HG03025 (cell line): ENCODE results near the gene ITCH.

Experiments
- ATAC-seq: cut with Tn5 transposase; IDR thresholded peaks from one replicate; pipeline ENCODE4 v1.9.1; 2021; ENCODE audit warnings: mild to moderate bottlenecking, moderate library complexity; ENCODE audit not compliant: unreplicated experiment, low FRiP score

ITCH gene

DNA sequence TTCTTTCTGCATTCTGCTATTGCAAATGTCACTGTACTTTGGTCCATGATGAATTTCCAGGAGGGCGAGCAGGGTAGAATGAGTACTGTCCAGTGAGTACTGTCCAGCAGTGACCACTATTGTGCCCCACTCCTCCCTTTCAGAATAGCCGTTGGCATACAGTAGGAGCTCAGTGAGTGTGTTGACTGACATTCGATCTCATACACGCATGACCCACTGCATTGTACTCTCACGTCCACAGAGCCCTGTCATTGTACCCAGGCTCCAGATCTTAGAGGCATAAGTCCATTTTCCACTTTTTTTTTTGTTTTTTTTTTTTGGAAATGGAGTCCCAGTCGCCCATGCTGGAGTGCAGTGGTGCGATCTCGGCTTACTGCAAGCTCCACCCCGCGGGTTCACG, 161.4 kb downstream of the ITCH start:
- ATAC-seq: no peak

DNA sequence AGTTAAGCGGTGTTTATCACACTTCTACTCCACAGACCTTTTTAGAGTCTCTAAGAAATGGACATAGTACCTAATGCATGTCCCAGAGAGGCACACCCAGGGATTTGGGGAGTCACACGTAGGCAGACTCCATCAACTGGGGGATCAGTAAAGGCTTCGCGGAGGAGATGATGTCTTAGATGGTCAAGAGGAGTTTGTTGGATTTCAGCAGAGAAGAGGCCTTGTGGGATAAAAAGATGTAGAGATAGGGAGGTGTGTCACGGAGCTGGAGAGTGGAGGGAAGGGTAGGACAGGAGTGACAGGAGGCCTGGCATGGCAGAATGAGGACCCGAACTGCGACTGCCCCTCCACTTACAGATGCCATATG, 162.3 kb downstream of the ITCH start:
- ATAC-seq: no peak

DNA sequence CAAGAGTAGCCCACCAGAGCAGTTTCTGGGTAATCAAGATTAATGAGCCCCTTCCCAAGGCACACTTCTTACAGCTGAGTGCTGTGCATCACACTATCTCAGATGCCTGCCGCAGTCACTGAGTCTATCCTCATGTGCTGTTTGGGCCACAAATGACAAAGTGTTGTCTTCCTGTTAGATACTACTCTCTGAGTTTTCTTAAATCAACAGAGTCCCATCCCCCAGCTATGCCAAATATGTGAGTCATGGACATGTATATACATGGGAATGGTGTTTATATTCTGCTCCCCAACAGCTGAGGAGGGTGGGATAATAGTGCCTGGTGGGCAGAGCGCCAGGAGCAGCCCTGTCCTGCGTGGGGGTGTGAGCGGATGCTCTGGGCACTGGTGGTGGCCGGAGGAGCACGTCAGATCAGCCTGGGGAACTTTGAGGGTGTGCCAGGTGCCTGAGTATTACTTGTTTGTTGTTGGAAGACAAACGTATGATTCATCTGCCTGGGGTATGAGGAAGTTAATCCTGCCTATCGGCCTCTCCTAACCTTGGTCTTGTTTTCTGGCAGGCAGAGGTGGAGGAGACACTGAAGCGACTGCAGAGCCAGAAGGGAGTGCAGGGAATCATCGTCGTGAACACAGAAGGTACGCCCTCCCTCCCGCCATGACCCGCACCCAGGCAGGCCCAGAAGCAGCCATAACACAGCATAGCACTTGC, 162.8 kb downstream of the ITCH start:
- no peak for ATAC-seq

- no peak for ATAC-seq
Observed at GRCh38 chr20:34526466-34526865, 163.4 kb downstream of the ITCH start.

DNA sequence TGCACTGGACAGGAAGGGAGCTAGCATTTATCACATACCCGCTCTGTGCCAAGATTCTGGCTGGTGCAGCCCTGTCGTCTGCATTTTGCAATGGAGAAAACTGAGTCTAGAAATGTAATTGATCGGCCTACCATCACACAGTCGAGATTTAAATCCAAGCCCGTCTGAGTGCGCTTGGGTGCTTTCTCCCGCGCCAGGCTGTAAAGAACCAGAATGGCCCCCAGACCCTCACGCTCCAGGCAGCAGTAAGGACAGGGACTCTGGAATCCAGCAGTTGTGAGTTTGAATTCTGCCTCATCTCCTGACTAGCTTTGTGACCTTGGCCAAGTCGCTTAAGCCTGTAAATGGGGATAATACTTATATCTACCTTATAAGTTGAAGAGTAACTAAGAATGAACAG, 163.9 kb downstream of the ITCH start:
- ATAC-seq: no peak

DNA sequence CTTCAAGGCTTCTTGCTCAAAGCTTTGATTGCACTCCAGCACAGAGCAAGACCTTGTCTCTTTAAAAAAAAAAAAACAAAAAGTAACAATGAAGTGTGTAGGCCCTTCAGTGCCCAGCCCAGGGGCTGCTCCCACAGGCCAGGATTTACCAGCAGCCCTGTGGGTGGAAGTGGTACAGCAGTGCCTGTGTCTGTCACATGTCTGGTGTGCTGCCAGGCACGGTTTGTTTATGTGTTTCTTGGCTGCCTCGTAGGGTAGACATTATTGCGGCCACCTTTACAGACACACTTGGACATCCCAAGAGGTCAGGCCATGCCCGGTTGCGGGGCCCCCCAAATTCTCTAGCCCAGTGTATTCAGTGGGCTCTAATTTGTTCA, 165.8 kb downstream of the ITCH start:
- no peak for ATAC-seq

DNA sequence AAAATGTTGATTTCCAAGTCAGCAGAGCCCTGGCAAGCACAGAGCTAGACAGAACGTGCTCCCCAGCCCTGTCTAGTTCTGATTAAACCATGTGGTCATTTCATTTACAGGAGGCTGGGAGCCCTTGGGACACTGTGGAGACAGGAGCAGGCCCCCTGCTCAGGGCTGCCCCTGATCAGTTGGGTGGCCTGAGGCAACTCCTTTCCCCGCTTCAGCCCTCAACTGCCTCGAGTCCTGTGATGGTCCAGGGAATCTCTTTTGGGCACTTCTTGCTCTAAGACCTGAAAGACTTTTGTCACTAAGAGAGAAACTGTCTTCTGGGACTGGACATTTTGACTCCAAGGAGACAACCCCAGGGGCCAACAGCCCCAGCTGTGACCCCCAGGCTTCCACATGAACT, 166.7 kb downstream of the ITCH start:
- no peak for ATAC-seq

GRCh38 chr20:34530342-34530741, 167.3 kb downstream of the ITCH start:
- ATAC-seq: no peak

GRCh38 chr20:34531608-34532265, 168.7 kb downstream of the ITCH start:
- ATAC-seq: no peak

DNA sequence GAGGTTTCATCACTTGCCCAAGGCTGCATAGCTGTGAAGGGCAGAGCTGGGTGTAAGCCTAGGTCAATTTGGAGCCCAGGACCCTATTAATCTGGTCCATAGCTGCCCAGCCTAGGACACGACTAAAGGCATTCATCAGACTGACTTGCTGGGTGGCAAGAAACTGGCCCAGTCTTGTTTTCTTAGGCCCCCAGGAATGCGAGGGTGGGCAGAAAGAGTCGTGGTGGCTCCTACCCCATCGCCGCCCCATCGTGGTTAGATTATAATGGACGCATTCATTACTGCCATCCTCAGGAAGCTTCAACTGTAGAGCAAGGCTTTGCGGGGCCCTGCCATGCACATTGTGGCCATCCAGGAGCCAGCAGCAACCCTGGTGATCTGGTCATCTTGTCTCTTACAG, 169.2 kb downstream of the ITCH start:
- no peak for ATAC-seq

GRCh38 chr20:34532756-34533155, 169.7 kb downstream of the ITCH start:
- no peak for ATAC-seq

DNA sequence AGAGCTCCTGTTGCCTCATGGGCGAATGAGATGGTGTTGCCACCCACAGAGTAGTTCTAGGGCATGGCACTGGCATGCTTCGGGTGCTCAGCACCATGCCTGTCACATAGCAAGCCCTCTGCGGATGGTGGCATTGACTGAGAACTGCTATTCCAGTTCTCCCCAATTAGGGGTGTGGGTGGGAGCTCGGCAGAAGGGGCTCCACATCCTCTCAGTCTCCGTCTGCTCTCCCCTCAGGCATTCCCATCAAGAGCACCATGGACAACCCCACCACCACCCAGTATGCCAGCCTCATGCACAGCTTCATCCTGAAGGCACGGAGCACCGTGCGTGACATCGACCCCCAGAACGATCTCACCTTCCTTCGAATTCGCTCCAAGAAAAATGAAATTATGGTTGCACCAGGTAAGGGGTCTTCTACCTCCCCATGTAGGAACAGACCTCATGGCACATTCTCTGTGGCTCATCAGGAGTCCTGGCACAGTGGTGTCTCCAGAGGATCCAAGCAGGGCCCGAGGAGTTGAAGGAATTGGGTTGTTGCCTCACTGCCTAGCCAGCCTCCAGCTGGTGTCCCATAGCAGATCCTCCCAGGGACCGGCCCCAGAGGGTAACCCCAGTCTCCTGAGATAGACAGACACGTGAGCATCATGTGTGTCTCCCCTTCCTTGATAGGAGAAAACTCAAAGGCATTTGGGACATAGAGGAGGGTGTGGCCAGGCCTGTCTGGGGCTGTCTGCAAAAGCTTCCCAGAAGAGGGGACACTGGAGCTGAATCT, 171.5 kb downstream of the ITCH start:
- no peak for ATAC-seq

GRCh38 chr20:34535301-34535840, 172.3 kb downstream of the ITCH start:
- ATAC-seq: no peak

GRCh38 chr20:34535857-34536256, 172.8 kb downstream of the ITCH start:
- no peak for ATAC-seq

GRCh38 chr20:34536798-34537394, 173.8 kb downstream of the ITCH start:
- ATAC-seq: no peak

DNA sequence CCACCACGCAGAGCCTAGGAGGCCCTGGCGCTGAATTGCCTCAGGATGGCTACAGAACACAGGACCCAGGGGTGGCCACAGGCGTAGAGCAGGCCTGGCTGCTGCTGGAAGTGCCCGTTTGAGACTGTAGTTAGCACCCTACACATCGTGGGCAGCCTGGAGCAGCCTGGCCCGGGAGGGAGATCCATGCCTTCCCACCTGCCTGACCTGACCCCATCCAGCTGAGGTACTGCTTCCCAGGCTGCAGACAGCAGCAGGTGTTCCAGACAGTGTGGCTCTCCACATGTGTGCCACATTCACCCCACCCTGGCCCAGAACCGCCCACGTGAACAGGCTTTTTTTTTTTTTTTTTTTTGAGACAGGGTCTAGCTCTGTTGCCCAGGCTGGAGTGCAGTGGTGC, 174.6 kb downstream of the ITCH start:
- ATAC-seq: no peak

- ATAC-seq: no peak
Observed at GRCh38 chr20:34538671-34539123, 175.6 kb downstream of the ITCH start.

- ATAC-seq: no peak
Observed at GRCh38 chr20:34539756-34540155, 176.7 kb downstream of the ITCH start.

GRCh38 chr20:34540596-34541263, 177.7 kb downstream of the ITCH start:
- no peak for ATAC-seq

- no peak for ATAC-seq
Observed at GRCh38 chr20:34541264-34541901, 178.3 kb downstream of the ITCH start.
